Measurements from ENCODE around the gene IKZF2.

IKZF2 gene

DNA sequence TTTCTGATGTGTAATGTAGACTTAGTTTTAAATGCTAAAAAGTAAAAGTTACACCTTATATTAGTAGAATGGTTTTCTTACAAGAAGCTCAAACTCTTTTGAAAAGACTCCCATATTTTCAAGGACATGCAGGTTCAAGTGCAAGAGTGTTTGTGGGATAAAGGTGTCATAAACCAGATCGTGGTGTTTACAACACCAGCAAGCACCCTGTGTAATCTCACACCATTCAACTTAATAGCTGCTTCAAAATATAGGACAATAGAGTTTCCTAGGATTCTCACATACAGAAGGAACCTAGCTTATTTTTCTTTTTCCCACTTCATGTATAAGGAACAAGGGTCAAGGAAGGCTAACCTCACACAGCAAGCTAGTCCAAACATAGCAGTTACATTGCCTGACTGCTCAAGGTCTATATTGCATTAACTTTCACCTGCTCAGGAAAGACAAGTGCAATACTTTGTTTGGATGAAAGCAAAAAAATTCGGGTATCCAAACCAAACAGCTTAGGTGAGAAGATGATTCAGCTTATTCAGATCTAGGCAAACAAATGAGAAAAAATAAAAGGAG, 172.3 kb downstream of the IKZF2 start:
- Histone ChIP-seq H3K4me1 (ENCODE audit: control extremely low read depth in 1 of 4, control insufficient read depth in 4 of 4, insufficient read depth in 4 of 4, low read length in 3 of 4) (peaks cover 23 to 71% (median 43%) of the 10 kb centered on the region in 4 experiments), H3K4me3 (ENCODE audit: control insufficient read depth in 1 of 7, extremely low read depth in 1 of 7, insufficient read depth in 4 of 7, low read depth in 2 of 7, low read length in 6 of 7) (peak overlapping the region in 1 of 7 experiments; percentile 32), H3K9me3 (ENCODE audit: control extremely low read depth in 1 of 5, control insufficient read depth in 4 of 5, insufficient read depth in 2 of 5, low read depth in 1 of 5, low read length in 4 of 5) (no peaks in the 10 kb centered on the region), H3K36me3 (ENCODE audit: control insufficient read depth in 4 of 4, insufficient read depth in 4 of 4, low read length in 3 of 4) (no peaks in the 10 kb centered on the region), H3K27me3 (replicated peaks in 2 of 5; ENCODE audit: control insufficient read depth in 4 of 5, insufficient read depth in 5 of 5, low read length in 4 of 5) (no peaks in the 10 kb centered on the region), H3K27ac (ENCODE audit: insufficient read depth in 1 of 2, low read depth in 1 of 2, low read length in 2 of 2, poor library complexity in 1 of 2, severe bottlenecking in 2 of 2) (peak overlapping the region; percentile 29 to 75)
- peak in 1 of 3 donors; percentile 49 for DNase-seq
- CTCF ChIA-PET, result interaction anchor here (0.8 to 2.1 kb wide), 4 partner anchors 10 to 87 kb away, joined by 3 to 6 read pairs (median 3); no protein-coding TSS in a partner anchor
- POLR2A ChIA-PET, result no interaction called here
- 20% methylated on average over 1 of the region's 2 CpGs for WGBS (ENCODE audit: insufficient coverage)

GRCh38 chr2:212977152-212977551, 174.3 kb downstream of the IKZF2 start:
- Histone ChIP-seq H3K27ac (ENCODE audit: insufficient read depth in 1 of 2, low read depth in 1 of 2, low read length in 2 of 2, poor library complexity in 1 of 2, severe bottlenecking in 2 of 2) (peak overlapping the region in 1 of 2 experiments; percentile 18), H3K9me3 (ENCODE audit: control extremely low read depth in 1 of 5, control insufficient read depth in 4 of 5, insufficient read depth in 2 of 5, low read depth in 1 of 5, low read length in 4 of 5) (no peaks in the 10 kb centered on the region), H3K4me3 (ENCODE audit: control insufficient read depth in 1 of 7, extremely low read depth in 1 of 7, insufficient read depth in 4 of 7, low read depth in 2 of 7, low read length in 6 of 7) (peak overlapping the region in 1 of 7 experiments; percentile 14), H3K4me1 (ENCODE audit: control extremely low read depth in 1 of 4, control insufficient read depth in 4 of 4, insufficient read depth in 4 of 4, low read length in 3 of 4) (peaks cover 25 to 71% (median 45%) of the 10 kb centered on the region in 4 experiments), H3K27me3 (replicated peaks in 2 of 5; ENCODE audit: control insufficient read depth in 4 of 5, insufficient read depth in 5 of 5, low read length in 4 of 5) (no peaks in the 10 kb centered on the region), H3K36me3 (ENCODE audit: control insufficient read depth in 4 of 4, insufficient read depth in 4 of 4, low read length in 3 of 4) (no peaks in the 10 kb centered on the region)
- DNase-seq, result peak in 2 of 3 donors; percentile 52 to 55
- POLR2A ChIA-PET, result interaction anchor here (0.6 kb wide), 1 partner anchor 199 kb away, joined by 4 read pairs; no protein-coding TSS in a partner anchor
- 57% methylated on average over 2 of the region's 2 CpGs for WGBS (ENCODE audit: insufficient coverage)
- CTCF ChIA-PET, result interaction anchor here (1.0 kb wide), 1 partner anchor 73 kb away, joined by 3 read pairs; no protein-coding TSS in a partner anchor

GRCh38 chr2:212975333-212975732, 176.1 kb downstream of the IKZF2 start:
- CTCF ChIA-PET, result interaction anchor here (1.8 kb wide), 1 partner anchor 9 kb away, joined by 5 read pairs; no protein-coding TSS in a partner anchor

DNA sequence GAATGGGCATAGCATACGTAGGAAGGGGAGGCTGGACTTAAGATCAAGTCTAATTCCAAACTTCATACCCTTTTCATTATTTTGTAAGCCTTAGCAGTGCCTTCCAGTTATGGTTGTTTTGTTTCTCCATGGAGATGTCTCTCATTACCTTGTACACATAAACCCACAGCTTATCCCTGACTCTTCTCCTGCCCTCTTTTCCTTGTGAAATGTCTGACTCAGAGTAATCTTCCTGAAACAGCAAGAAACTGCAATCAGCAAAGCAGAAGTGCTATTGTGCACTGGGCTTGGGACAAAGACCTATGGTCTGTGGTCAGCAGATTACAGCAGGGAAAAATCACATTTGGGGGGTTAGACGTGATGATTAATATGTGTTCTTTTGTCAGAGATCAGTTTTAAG, 176.7 kb downstream of the IKZF2 start:
- Histone ChIP-seq H3K9me3 (ENCODE audit: control extremely low read depth in 1 of 5, control insufficient read depth in 4 of 5, insufficient read depth in 2 of 5, low read depth in 1 of 5, low read length in 4 of 5) (no peaks in the 10 kb centered on the region), H3K27me3 (replicated peaks in 2 of 5; ENCODE audit: control insufficient read depth in 4 of 5, insufficient read depth in 5 of 5, low read length in 4 of 5) (no peaks in the 10 kb centered on the region), H3K27ac (ENCODE audit: insufficient read depth in 1 of 2, low read depth in 1 of 2, low read length in 2 of 2, poor library complexity in 1 of 2, severe bottlenecking in 2 of 2) (peak overlapping the region; percentile 29 to 60), H3K4me1 (ENCODE audit: control extremely low read depth in 1 of 4, control insufficient read depth in 4 of 4, insufficient read depth in 4 of 4, low read length in 3 of 4) (peaks cover 25 to 48% (median 32%) of the 10 kb centered on the region in 4 experiments), H3K36me3 (ENCODE audit: control insufficient read depth in 4 of 4, insufficient read depth in 4 of 4, low read length in 3 of 4) (no peaks in the 10 kb centered on the region), H3K4me3 (ENCODE audit: control insufficient read depth in 1 of 7, extremely low read depth in 1 of 7, insufficient read depth in 4 of 7, low read depth in 2 of 7, low read length in 6 of 7) (no peak overlapping the region)
- POLR2A ChIA-PET, result no interaction called here
- DNase-seq, result peak in 2 of 3 donors; percentile 59 to 73
- WGBS (ENCODE audit: insufficient coverage), result 50% methylated on average over 2 of the region's 2 CpGs
- CTCF ChIA-PET, result interaction anchor here (1.8 kb wide), 1 partner anchor 8 kb away, joined by 5 read pairs; no protein-coding TSS in a partner anchor

More at GRCh38 chr2:212975333-212975732, 176.1 kb downstream of the IKZF2 start:
- H3K27ac ChIP-seq (ENCODE audit: insufficient read depth in 1 of 2, low read depth in 1 of 2, low read length in 2 of 2, poor library complexity in 1 of 2, severe bottlenecking in 2 of 2), result peak overlapping the region in 1 of 2 experiments; percentile 60
- H3K9me3 ChIP-seq (ENCODE audit: control extremely low read depth in 1 of 5, control insufficient read depth in 4 of 5, insufficient read depth in 2 of 5, low read depth in 1 of 5, low read length in 4 of 5), result no peaks in the 10 kb centered on the region
- no peaks in the 10 kb centered on the region for H3K36me3 ChIP-seq (ENCODE audit: control insufficient read depth in 4 of 4, insufficient read depth in 4 of 4, low read length in 3 of 4)
- H3K4me1 ChIP-seq (ENCODE audit: control extremely low read depth in 1 of 4, control insufficient read depth in 4 of 4, insufficient read depth in 4 of 4, low read length in 3 of 4), result peaks cover 25 to 54% (median 37%) of the 10 kb centered on the region in 4 experiments
- H3K27me3 ChIP-seq (replicated peaks in 2 of 5; ENCODE audit: control insufficient read depth in 4 of 5, insufficient read depth in 5 of 5, low read length in 4 of 5), result no peaks in the 10 kb centered on the region
- POLR2A ChIA-PET, result interaction anchor here (0.6 kb wide), 1 partner anchor 44 kb away, joined by 3 read pairs; no protein-coding TSS in a partner anchor
- H3K4me3 ChIP-seq (ENCODE audit: control insufficient read depth in 1 of 7, extremely low read depth in 1 of 7, insufficient read depth in 4 of 7, low read depth in 2 of 7, low read length in 6 of 7), result peak overlapping the region in 1 of 7 experiments; percentile 40
- no CpG with 5 or more reads among the region's 1 CpG for WGBS (ENCODE audit: insufficient coverage)
- peak in 1 of 3 donors; percentile 43 for DNase-seq

- Histone ChIP-seq H3K4me1 (ENCODE audit: control extremely low read depth in 1 of 4, control insufficient read depth in 4 of 4, insufficient read depth in 4 of 4, low read length in 3 of 4) (peaks cover 20 to 37% (median 24%) of the 10 kb centered on the region in 4 experiments), H3K27me3 (replicated peaks in 2 of 5; ENCODE audit: control insufficient read depth in 4 of 5, insufficient read depth in 5 of 5, low read length in 4 of 5) (no peaks in the 10 kb centered on the region), H3K4me3 (ENCODE audit: control insufficient read depth in 1 of 7, extremely low read depth in 1 of 7, insufficient read depth in 4 of 7, low read depth in 2 of 7, low read length in 6 of 7) (no peak overlapping the region), H3K27ac (ENCODE audit: insufficient read depth in 1 of 2, low read depth in 1 of 2, low read length in 2 of 2, poor library complexity in 1 of 2, severe bottlenecking in 2 of 2) (no peak overlapping the region), H3K36me3 (ENCODE audit: control insufficient read depth in 4 of 4, insufficient read depth in 4 of 4, low read length in 3 of 4) (no peaks in the 10 kb centered on the region), H3K9me3 (ENCODE audit: control extremely low read depth in 1 of 5, control insufficient read depth in 4 of 5, insufficient read depth in 2 of 5, low read depth in 1 of 5, low read length in 4 of 5) (no peaks in the 10 kb centered on the region)
- ChIA-PET POLR2A (no interaction called here), CTCF (interaction anchor here (1.5 kb wide), 1 partner anchor 16 kb away, joined by 5 read pairs; no protein-coding TSS in a partner anchor)
- WGBS (ENCODE audit: insufficient coverage), result 100% methylated on average over 2 of the region's 3 CpGs
- no peak for DNase-seq
Observed at GRCh38 chr2:212973347-212973746, 178.1 kb downstream of the IKZF2 start.

GRCh38 chr2:212970132-212970531, 181.3 kb downstream of the IKZF2 start:
- Histone ChIP-seq H3K36me3 (ENCODE audit: control insufficient read depth in 4 of 4, insufficient read depth in 4 of 4, low read length in 3 of 4) (no peaks in the 10 kb centered on the region), H3K4me3 (ENCODE audit: control insufficient read depth in 1 of 7, extremely low read depth in 1 of 7, insufficient read depth in 4 of 7, low read depth in 2 of 7, low read length in 6 of 7) (no peak overlapping the region), H3K27me3 (replicated peaks in 2 of 5; ENCODE audit: control insufficient read depth in 4 of 5, insufficient read depth in 5 of 5, low read length in 4 of 5) (no peaks in the 10 kb centered on the region), H3K4me1 (ENCODE audit: control extremely low read depth in 1 of 4, control insufficient read depth in 4 of 4, insufficient read depth in 4 of 4, low read length in 3 of 4) (peaks cover 10 to 19% (median 15%) of the 10 kb centered on the region in 4 experiments), H3K27ac (ENCODE audit: insufficient read depth in 1 of 2, low read depth in 1 of 2, low read length in 2 of 2, poor library complexity in 1 of 2, severe bottlenecking in 2 of 2) (no peak overlapping the region), H3K9me3 (ENCODE audit: control extremely low read depth in 1 of 5, control insufficient read depth in 4 of 5, insufficient read depth in 2 of 5, low read depth in 1 of 5, low read length in 4 of 5) (no peaks in the 10 kb centered on the region)
- ChIA-PET CTCF (interaction anchor here (1.9 kb wide), 1 partner anchor 9 kb away, joined by 6 read pairs; no protein-coding TSS in a partner anchor), POLR2A (no interaction called here)
- DNase-seq, result no peak

Measured in common myeloid progenitor, CD34-positive (primary cell).